Body of pancreas (tissue), 4 donors: ENCODE results near the gene RILPL1.

ENCODE experiments used
- POLR2A ChIP-seq, 3 donors: fragments of 450-650 bp; IDR thresholded peaks; one replicate each; pipeline ENCODE4 v1.6.1; 2016; ENCODE audit warnings: antibody characterized with exemption in 3 of 3, mild to moderate bottlenecking in 2 of 3
- TF ChIP-seq, protein P1 (sequence below), 7 experiments: fragments of 450-650 bp in 4 of 7; fragments of 200-600 bp in 3 of 7; sonication (generic) in 3 of 7; IDR thresholded peaks; one replicate each; pipeline ENCODE4 v1.5.1; 2016 to 2019; ENCODE audit warnings: antibody characterized with exemption in 7 of 7

DNA sequence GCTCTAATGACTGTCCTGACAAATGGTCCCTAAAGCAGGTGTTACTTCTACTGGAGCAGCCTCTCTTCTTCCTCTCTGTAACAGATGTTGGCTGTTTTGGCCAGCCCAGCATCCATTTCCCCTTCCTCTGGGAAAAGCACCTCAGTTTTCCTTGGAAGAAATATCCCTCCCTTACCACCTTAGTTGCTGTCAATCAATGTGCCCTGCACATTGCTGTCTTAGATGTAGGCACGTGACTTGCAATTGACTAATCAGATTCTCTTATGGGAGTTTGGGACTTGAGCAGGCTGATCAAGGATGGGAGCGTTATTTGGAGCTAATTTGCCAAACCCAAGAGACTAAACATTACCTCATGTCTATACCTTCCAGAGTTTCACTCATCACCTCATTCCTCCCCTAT lies 38.9 kb upstream of the RILPL1 start:
- TF ChIP-seq, protein P1, sequence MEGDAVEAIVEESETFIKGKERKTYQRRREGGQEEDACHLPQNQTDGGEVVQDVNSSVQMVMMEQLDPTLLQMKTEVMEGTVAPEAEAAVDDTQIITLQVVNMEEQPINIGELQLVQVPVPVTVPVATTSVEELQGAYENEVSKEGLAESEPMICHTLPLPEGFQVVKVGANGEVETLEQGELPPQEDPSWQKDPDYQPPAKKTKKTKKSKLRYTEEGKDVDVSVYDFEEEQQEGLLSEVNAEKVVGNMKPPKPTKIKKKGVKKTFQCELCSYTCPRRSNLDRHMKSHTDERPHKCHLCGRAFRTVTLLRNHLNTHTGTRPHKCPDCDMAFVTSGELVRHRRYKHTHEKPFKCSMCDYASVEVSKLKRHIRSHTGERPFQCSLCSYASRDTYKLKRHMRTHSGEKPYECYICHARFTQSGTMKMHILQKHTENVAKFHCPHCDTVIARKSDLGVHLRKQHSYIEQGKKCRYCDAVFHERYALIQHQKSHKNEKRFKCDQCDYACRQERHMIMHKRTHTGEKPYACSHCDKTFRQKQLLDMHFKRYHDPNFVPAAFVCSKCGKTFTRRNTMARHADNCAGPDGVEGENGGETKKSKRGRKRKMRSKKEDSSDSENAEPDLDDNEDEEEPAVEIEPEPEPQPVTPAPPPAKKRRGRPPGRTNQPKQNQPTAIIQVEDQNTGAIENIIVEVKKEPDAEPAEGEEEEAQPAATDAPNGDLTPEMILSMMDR (IDR thresholded peaks at IDR 0.05) = no peak
- TF ChIP-seq POLR2A (IDR thresholded peaks at IDR 0.05) = no peak
